ENCODE measurements around the gene KAZALD1.

KAZALD1 gene

GRCh38 chr10:101066896-101067355, 5.1 kb downstream of the KAZALD1 start:
- no peak for DNase-seq (ENCODE audit: low spot score)

GRCh38 chr10:101067356-101068083, 5.7 kb downstream of the KAZALD1 start:
- peak; percentile 84 for DNase-seq (ENCODE audit: low spot score)

- no peak for DNase-seq (ENCODE audit: low spot score)
Measured at GRCh38 chr10:101069441-101069840, 7.7 kb downstream of the KAZALD1 start.

GRCh38 chr10:101070098-101070497, 8.3 kb downstream of the KAZALD1 start:
- no peak for DNase-seq (ENCODE audit: low spot score)

GRCh38 chr10:101071267-101071884, 9.6 kb downstream of the KAZALD1 start:
- no peak for DNase-seq (ENCODE audit: low spot score)

GRCh38 chr10:101071885-101072433, 10.2 kb downstream of the KAZALD1 start:
- no peak for DNase-seq (ENCODE audit: low spot score)

- DNase-seq (ENCODE audit: low spot score), result no peak
Measured at GRCh38 chr10:101072923-101073322, 11.1 kb downstream of the KAZALD1 start.

- DNase-seq (ENCODE audit: low spot score), result no peak
Measured at GRCh38 chr10:101073631-101074030, 11.8 kb downstream of the KAZALD1 start.

GRCh38 chr10:101075775-101076174, 14.0 kb downstream of the KAZALD1 start:
- no peak for DNase-seq (ENCODE audit: low spot score)

- no peak for DNase-seq (ENCODE audit: low spot score)
Measured at GRCh38 chr10:101076630-101077029, 14.8 kb downstream of the KAZALD1 start.

- DNase-seq (ENCODE audit: low spot score), result no peak
Measured at GRCh38 chr10:101079874-101080273, 18.1 kb downstream of the KAZALD1 start.

GRCh38 chr10:101080933-101081931, 19.4 kb downstream of the KAZALD1 start:
- no peak for DNase-seq (ENCODE audit: low spot score)

- no peak for DNase-seq (ENCODE audit: low spot score)
Measured at GRCh38 chr10:101085846-101086245, 24.1 kb downstream of the KAZALD1 start.

GRCh38 chr10:101087376-101087775, 25.6 kb downstream of the KAZALD1 start:
- DNase-seq (ENCODE audit: low spot score), result no peak

- DNase-seq (ENCODE audit: low spot score), result no peak
Measured at GRCh38 chr10:101087965-101088364, 26.2 kb downstream of the KAZALD1 start.

- DNase-seq (ENCODE audit: low spot score), result no peak
Measured at GRCh38 chr10:101089520-101090299, 27.9 kb downstream of the KAZALD1 start.

- DNase-seq (ENCODE audit: low spot score), result no peak
Measured at GRCh38 chr10:101090597-101090996, 28.8 kb downstream of the KAZALD1 start.

- no peak for DNase-seq (ENCODE audit: low spot score)
Measured at GRCh38 chr10:101091546-101092290, 29.9 kb downstream of the KAZALD1 start.

- DNase-seq (ENCODE audit: low spot score), result no peak
Measured at GRCh38 chr10:101092881-101093354, 31.1 kb downstream of the KAZALD1 start.

GRCh38 chr10:101094121-101094879, 32.5 kb downstream of the KAZALD1 start:
- DNase-seq (ENCODE audit: low spot score), result no peak

Data from ecto neural progenitor cell (in vitro differentiated cells).